Fibroblast of skin of right biceps (primary cell): ENCODE measurements around the gene ERGIC2.
"Not testable (repeated sequence)": the region's sequence is repeated elsewhere in the genome, so short reads cannot be mapped to it uniquely, and the experiment has no call there.

ENCODE experiments used
- DNase-seq: peaks from one replicate; pipeline ENCODE4 v3.0.0-alpha.2; 2013

The ERGIC2 gene, protein sequence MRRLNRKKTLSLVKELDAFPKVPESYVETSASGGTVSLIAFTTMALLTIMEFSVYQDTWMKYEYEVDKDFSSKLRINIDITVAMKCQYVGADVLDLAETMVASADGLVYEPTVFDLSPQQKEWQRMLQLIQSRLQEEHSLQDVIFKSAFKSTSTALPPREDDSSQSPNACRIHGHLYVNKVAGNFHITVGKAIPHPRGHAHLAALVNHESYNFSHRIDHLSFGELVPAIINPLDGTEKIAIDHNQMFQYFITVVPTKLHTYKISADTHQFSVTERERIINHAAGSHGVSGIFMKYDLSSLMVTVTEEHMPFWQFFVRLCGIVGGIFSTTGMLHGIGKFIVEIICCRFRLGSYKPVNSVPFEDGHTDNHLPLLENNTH

DNA sequence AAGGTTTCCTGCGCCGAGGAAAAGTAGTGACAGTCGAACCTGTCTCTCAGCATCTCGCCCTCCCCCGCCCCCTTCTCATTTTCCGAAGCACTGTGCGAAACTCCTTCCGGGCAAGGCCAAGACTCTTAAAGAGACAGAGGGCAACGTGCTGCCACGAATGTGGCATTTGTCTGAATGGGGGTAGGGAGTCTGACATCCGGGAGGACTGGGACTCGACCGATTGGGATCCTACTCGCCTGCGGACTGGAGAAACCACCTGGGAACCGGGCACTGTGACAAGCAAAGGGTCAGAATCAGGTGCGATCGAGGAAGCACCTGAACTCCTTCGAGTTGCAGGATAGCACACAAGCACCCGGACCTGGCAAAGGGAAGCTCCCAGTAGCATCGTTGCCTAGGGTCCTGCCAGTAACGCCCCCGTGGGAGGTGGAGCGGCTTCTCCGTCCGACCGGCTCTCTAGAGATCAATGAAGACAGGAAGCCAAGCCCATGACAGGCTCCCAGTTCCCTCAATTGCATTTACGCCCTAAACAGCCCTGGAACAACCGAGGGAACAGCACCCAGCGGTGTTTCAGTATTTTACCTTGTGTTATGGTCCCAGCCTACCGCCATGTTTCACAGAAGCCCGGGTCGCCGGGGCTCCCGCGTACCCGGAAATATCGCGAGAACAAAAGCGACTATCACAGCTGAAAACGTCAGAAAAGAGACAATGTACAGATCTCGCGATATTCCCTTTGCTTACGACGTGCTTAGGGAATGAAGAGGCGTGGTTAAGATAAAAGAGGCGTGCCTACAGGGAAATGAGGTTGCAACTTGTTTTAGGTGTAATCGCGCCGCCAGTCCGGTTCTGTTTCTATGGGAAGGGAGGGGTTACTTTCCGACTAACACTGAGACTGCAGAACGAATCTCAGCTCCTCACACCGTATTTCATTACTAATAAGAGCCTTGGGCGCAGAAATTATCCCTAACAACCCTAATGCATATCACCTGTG, at the start of gene ERGIC2:
Gene ERGIC2 (minus strand): TSS at position 637 of the 988 bp plus-strand sequence. CDS start 9,539 bp downstream, outside the sequence.
- peak; percentile 98 for DNase-seq

DNA sequence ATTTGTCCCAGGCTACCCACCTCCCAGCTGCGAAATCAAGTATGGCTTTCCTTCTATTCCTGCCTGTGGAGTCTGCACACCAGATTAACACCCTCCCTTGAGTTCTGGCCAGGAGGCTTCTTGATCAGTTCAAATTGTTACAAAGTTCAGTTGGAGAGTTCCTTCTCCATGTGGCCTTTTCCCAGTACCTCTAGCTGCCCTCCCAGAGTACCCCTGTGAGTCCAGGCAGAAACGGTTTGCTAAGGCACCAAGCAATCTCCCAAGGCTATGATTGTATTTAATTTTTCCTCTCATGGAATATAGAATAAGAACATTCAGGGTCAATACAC, 49.7 kb upstream of the ERGIC2 start:
- DNase-seq: no peak

DNA sequence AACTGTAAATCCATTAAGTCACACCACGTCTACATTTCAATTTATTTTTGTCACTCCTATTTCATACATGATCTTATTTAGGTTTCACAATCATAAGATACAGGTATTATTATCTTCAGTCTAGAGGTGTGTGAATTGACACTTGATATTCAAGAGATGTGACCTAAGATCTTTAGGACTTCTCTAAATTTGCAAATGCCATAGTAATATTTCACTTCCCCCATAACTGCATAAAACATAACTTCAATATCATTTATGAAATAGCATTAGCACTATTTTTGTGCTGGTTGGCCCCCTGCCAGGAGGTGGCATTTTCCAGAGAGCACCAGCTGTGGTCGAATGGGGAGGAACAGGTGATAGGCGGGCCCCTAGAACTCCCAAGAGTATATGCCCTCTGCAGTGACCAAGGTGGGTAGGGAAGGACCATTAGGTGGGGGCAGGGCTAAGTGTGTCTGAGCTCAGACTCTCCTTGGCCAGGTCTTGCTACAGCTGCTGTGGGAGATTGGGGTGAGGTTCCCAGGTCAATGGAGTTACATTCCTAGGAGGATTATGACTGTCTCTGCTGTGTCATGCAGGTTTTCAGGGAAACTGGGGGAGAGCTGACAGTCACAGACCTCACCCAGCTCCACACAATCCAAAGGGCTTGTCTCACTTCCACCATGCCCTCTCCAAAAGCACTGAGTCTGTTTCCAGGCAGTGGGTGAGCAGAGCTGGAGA, 49.2 kb upstream of the ERGIC2 start:
- no peak for DNase-seq

DNA sequence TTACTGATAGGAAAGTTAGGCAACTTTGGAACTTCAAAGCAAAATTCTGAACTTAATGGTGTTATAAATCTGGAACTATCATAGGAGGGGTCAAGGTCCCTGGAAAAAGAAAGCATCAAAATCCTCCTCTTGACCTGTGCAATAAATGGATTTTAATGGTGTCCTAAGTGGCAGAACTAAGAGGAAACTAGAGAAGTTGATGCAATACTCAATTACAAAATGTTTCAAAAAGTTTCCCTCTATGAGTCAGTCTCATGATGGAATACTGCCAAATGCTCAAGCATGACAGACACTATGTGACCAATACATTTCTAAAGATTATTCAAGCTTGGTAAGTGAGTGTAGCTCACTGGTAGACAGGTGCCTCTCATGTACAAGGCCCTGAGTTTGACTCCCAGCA, 47.7 kb upstream of the ERGIC2 start:
- peak; percentile 72 for DNase-seq

DNA sequence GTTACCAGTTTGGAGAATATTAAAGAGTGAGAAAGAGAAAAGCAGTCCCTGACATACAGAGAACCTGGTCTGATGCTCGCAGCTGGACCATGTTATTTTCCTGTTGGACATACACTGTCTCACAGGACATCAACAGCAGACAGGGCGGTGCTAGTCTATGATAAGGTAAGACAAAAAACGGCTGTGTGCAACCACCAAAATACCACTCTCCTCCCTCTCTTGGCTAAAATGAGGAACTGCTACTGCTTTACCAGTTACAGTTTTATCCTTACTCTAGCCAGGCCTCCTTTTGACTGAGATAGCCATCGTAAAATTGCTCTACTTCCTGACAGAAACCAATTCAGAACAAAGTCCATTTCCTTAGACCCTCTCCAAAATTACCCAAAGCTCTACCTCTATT, 47.0 kb upstream of the ERGIC2 start:
- DNase-seq: no peak

DNA sequence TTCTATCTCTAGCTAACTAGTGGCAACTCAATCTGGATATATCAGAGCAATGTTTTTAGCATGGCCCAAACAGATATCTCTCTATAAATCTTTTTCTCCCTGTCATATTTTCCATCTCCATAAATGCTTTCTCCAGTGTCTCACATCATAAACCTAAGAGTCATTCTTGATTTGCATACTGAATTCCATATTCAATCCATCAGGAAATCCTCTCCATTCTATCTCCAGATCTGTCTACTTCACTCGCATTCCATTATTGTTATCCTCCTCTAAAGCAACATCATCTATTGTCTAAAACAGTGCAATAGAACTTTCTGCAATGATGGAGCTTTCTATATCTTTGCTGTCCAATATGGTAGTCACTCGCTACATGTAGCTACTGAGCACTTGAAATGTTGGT, 45.5 kb upstream of the ERGIC2 start:
- DNase-seq: no peak

DNA sequence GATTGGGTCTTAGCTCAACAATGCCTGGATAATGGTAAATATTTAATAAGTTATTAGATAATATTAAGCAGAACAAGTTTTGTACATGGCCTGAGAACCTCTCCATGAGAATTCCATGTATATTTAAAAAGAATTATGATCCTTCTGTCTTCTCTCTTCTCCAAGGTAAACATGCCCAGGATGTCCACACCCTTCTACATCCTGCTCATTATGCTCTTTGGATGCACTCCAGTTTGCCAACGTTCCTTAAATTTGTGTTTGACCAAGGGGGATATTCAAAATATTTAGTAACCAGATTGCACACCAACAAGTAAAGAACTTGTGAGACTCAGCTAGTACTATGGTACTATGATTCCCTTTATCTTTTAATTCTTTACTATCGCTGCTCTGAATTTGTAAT, 44.8 kb upstream of the ERGIC2 start:
- no peak for DNase-seq

DNA sequence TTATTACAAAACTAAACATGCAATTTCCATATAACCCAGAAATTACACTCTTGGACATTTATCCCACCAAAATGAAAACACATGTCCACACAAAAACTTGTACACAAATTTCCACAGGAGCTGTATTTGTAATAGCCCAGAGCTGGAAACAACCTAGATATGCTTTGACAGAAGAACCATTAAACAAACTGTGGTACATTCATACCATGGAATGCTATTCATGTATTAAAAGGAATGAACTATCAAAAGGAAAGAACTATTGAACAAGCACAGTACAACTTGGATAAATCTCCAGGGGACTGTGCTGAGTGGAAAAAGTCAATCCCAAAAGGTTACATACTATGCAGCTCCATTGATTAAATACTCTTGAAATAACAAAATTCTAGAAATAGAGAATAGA, 35.8 kb upstream of the ERGIC2 start:
- DNase-seq: no peak

DNA sequence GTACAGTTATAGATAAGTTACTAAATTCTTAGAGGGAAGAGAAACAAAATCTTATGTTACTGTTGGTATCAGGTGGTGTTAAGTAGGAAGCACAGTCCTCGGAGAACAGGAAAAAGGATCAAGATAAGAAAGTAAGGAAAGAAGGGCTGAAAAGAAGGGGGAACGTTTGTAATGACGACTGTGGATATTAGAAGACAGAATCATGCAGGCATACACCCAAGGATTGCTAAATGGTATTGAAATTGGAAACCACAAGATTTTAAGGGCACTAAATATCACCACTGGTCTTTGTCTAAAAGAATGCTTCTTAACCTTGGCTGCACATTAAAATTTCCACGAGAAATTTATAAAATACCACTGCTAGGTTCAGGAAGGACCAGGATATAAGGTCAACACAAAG, 34.1 kb upstream of the ERGIC2 start:
- no peak for DNase-seq

DNA sequence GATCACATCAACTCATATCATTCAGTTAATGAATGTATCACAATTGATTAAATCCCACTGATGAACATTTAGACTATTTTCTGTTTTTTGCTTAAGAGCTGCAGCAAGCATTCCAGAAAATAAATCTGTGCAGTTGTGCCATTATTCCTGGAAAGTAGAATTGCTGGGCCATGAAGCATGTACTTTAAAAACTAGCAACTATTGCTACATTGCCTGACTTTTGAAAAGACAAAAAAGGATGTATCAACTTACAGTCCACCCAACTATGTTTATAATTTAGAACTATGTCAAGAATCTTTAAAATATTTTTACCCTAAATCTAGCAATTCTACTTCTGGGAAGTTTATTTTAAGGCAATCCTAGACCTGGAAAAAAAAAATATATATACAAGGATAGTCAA, 33.4 kb upstream of the ERGIC2 start:
- no peak for DNase-seq

DNA sequence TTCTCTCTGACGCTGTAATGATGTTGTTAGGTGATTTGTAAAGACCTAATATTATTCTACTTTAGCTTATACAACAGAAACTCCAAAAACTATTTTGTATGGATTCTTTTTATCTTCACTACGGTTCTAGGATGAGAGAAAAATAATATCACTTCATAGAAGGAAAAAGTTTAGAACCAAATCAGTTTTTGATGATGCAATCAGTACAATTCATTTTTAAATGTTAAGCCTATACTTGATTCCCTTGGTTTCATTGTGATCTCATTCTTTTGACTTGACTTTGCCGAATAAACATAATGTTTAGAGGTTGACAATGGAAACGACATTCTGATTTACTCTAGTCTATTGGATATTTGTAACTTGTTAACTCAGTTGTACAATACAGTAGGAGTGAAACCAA, 24.6 kb upstream of the ERGIC2 start:
- no peak for DNase-seq

DNA sequence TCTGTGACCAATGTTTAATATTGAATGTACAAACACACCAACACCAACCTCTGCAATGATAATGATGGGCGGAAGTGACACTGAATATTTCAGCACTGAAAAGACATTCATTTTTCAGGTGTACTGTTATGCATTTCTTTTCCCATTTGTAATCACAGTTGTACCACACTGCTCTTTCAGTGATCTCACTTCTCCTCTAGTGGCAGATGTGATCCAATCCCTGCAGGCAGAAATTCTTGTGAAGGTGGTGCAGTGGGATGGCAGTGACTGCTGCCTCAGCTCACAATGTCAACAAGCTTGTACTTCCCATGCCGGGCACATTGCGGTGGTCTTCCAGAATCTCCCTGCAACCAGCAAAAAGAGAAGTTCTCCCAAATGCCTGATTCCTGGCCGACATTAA, 23.0 kb upstream of the ERGIC2 start:
- DNase-seq: no peak

DNA sequence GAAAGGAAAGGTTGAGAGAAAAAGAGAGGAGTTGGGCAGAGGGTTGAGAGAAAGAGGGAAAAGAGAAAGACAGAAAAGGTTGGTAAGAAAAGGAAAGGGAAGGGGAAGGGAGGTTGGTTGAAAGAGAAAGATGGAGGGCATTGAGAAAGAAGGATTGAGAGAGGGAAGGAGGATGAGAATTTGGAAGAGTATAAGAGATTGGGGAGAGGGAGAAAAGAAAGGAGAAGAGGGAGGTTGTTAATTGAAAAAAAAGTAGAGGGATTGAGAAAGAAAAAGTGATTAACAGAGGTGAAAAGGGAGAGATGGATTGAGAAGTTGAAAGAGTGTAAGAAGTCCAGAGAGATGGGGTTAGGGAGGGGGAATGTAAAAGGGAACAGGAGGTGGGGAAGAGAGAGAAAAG, 21.5 kb upstream of the ERGIC2 start:
- no peak for DNase-seq

DNA sequence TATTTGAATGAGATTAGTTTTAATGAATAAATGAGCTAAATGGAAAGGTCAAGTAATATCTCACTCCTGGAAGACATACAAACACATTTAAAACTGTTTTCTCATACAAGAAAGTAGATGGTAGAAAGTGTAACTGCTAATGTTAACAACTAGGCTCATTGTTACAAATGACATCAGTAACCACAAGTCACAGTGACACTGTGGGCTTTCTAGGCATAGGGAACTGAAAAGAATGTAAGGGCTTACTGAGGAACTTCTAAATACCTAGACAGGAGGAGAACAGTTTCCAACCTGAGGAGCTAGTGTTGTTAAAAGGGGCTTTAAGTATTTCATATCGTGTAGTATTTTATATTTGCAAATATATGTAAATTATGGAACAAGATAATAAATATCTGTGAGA, 17.5 kb upstream of the ERGIC2 start:
- no peak for DNase-seq

DNA sequence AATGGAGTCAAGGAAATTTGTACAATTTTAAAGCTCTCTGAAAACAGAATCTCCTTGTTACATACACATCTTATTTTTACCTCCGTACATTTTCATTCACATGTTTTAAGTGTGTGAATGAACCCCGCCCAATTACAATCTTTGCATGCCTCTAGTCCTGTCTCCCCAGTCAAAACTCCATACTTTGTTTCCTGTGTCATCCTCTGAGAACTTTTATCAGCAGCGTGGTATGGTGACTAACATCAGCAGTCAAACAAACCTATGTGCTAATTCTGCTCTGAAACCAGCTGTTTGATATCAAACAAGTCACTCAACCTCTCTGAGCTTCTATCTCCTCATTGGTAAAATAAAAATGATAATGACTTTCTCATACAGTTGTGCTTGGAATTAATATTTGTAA, 15.8 kb upstream of the ERGIC2 start:
- peak; percentile 12 for DNase-seq

DNA sequence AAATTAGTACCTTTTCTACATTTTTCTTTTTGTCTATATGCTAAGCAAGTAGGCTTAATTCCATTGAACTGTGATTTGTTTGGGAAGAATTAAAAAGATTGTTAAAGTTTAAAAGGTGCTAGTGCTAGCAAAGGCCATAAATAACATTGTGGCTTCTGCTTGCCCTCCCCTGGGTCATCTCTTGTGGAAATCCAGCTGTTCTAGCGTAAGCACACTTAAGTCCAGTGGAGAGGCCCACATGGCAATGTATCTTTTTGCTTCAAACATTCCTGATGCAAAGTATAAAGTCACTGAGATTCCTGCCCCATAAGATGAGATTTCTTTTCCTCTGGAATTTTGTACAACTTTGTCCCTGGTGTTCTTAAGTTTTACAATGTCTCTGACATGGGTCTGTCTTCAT, 14.4 kb upstream of the ERGIC2 start:
- DNase-seq: no peak

DNA sequence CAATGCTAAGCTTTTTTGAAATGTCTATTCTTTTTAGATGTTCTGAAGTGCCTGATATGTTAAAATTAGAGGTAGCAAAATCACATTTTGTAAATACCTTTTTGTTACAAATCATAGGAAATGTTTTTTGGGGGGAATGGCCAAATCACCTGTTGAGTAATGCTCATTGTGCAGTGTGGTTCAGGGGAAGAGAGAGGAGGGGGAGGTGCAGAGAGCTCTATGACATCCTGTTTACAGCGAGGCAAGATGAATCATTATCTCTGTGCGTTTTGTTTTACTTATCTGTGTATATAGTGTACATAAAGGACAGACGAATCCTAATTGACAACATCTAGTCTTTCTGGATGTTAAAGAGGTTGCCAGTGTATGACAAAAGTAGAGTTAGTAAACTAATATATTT, 9.4 kb upstream of the ERGIC2 start:
- not testable (repeated sequence) for DNase-seq

DNA sequence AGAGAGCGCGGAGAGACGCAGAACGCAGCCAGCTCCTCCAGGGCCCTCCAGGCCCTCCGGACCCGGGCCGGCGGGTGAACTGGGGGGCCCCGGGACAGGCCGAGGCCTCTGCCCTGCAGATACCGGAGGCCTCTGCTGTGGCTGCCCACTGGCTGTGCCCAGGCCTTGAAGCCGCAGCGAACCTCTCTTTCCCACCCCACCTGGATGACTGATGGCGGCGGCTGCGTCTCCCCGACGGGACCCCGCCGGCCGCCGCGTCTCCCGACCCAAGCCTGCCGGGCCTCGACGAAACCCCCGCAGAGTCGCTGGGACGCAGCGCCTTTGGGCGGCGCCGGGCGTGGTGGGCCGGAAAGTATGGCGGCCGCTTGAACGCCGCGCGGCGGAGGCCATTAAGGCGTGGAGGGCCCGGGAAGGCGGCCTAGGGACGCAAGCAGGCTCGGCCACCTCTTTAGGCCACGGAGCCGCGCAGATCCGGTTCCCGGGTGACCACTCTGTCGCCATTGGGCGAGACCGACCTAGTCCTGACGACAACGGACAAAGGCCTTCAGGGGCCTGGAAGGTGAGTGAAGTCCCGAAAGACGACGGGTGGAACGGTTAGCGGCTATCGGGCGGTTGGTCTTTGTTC, 8.4 kb upstream of the ERGIC2 start:
- no peak for DNase-seq

DNA sequence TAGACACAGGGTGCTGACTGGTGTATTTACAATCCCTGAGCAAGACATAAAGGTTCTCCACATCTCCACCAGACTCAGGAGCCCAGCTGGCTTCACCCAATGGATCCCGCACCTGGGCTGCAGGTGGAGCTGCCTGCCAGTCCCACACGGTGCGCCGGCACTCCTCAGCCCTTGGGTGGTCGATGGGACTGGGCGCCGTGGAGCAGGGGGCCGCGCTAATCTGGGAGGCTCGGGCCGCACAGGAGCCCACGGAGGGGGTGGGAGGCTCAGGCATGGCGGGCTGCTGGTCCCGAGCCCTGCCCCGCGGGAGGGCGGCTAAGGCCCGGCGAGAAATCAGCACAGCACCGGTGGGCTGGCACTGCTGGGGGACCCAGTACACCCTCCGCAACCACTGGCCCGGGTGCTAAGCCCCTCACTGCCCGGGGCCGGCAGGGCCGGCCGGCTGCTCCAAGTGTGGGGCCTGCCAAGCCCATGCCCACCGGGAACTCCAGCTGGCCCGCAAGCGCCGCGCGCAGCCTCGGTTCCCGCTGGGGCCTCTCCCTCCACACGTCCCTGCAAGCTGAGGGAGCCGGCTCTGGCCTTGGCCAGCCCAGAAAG, 5.2 kb upstream of the ERGIC2 start:
- not testable (repeated sequence) for DNase-seq

DNA sequence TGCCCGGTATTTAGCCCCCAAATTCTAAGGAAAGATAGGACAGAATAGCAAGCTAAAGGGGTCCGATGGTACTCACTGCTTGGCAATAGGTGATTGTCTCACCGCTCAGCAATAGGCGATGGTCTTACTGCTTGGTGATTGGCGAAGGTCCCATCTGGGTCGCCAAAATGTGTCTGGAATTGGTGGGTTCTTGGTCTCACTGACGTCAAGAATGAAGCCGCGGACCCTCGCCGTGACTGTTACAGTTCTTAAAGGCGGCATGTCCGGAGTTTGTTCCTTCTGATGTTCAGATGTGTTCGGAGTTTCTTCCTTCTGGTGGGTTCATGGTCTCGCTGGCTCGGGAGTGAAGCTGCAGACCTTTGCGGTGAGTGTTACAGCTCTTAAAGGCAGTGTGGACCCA, 4.2 kb upstream of the ERGIC2 start:
- DNase-seq: not testable (repeated sequence)

DNA sequence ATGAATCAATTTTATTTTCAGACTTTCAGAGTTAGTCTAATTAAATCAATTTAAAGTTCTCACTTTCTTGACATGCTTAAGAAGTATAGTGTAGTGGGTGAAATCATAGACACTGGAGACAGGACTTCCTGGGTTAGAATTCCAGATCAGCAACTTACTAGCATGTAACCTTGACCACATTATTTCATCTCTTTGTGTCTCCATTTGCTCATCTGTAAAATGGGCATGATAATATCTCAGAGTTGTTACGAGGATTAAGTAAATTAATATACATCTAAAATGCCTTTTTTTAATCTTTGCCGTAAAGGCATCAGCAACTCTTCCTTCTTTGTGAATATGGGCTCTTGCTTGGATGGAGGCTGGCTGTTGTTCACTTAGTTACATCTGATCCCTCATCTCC, 1.3 kb upstream of the ERGIC2 start:
- DNase-seq: no peak

DNA sequence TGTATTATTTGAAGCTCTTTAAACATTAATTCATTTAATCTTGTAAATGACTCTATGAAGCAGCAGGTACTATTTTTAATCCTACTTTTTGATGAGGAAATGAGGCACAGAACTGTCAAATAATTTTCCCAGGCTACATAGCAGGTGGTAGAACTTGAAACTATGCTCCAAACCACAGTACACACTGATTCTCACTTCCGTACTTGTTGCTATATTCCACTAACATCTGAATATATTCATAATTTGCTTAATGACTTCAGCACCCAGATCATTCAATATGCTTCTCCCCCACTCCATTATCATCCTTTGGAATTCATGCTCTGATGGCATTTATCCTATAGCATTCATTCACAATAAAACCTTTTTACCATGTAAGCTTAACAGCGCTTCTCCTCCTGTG, 4.9 kb downstream of the ERGIC2 start:
- DNase-seq: no peak

DNA sequence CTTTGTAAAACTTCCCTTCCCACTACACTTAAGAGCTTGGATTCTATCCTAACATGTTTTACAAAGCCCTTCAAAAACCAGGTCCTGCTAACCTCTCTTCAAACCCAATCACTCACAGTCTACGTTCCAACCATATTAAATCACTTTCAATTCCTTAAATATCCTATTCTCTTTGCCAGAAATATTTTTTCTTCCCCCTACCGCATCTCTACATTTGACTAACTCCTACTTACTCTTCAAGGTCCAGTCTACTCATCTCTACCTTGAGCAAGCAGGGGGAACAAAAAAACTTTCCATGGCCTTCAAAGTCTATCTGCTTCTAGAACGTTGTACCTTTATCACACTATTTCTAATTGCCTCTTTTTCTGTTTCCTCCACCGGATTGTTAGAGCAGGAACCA, 6.1 kb downstream of the ERGIC2 start:
- DNase-seq: no peak
